ENCODE results near the gene NXPH3.

GRCh38 chr17:49631496-49631895, 55.8 kb downstream of the NXPH3 start:
- TF ChIP-seq CTCF (IDR thresholded peaks at IDR 0.05) (no peak), POLR2AphosphoS5 (IDR thresholded peaks at IDR 0.05) (no peak)

Measured in prostate gland (tissue), 2 donors.